Measurements from ENCODE around the gene TBL1XR1. TPM values are rescaled to one million over a fixed set of nuclear protein-coding genes. Genes with fewer than 3 reads are reported as not detected.

TBL1XR1 gene
- total RNA-seq, 1 donor from 2014 or later, result 156 TPM

- H3K9me3 ChIP-seq, result no peaks in the 10 kb centered on the region
- DNase-seq (no peak), ATAC-seq (no peak)
- no peaks in the 10 kb centered on the region for H3K27me3 ChIP-seq
- H3K27ac ChIP-seq, result no peak overlapping the region
- no peaks in the 10 kb centered on the region for H3K36me3 ChIP-seq
- TF ChIP-seq, protein P1, sequence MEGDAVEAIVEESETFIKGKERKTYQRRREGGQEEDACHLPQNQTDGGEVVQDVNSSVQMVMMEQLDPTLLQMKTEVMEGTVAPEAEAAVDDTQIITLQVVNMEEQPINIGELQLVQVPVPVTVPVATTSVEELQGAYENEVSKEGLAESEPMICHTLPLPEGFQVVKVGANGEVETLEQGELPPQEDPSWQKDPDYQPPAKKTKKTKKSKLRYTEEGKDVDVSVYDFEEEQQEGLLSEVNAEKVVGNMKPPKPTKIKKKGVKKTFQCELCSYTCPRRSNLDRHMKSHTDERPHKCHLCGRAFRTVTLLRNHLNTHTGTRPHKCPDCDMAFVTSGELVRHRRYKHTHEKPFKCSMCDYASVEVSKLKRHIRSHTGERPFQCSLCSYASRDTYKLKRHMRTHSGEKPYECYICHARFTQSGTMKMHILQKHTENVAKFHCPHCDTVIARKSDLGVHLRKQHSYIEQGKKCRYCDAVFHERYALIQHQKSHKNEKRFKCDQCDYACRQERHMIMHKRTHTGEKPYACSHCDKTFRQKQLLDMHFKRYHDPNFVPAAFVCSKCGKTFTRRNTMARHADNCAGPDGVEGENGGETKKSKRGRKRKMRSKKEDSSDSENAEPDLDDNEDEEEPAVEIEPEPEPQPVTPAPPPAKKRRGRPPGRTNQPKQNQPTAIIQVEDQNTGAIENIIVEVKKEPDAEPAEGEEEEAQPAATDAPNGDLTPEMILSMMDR (IDR thresholded peaks at IDR 0.05), result no peak
- intact Hi-C loops (cut with DNase I), result no loop called here
- no peak overlapping the region for H3K4me3 ChIP-seq
- H3K4me1 ChIP-seq, result peaks cover 29% of the 10 kb centered on the region
These were observed 71.1 kb downstream of the TBL1XR1 start for GRCh38 chr3:177126015-177126773.

GRCh38 chr3:177124882-177125281, 72.4 kb downstream of the TBL1XR1 start:
- H3K9me3 ChIP-seq, result no peaks in the 10 kb centered on the region
- ATAC-seq (no peak), DNase-seq (no peak)
- no peaks in the 10 kb centered on the region for H3K36me3 ChIP-seq
- no peak overlapping the region for H3K27ac ChIP-seq
- H3K27me3 ChIP-seq, result no peaks in the 10 kb centered on the region
- no peak overlapping the region for H3K4me3 ChIP-seq
- TF ChIP-seq, protein P1 (IDR thresholded peaks at IDR 0.05), result no peak
- intact Hi-C loops (cut with DNase I), result no loop called here
- H3K4me1 ChIP-seq, result peaks cover 32% of the 10 kb centered on the region

- no peaks in the 10 kb centered on the region for H3K9me3 ChIP-seq
- H3K27me3 ChIP-seq, result no peaks in the 10 kb centered on the region
- H3K4me1 ChIP-seq, result peaks cover 32% of the 10 kb centered on the region
- no peaks in the 10 kb centered on the region for H3K36me3 ChIP-seq
- H3K4me3 ChIP-seq, result no peak overlapping the region
- DNase-seq, result no peak
- intact Hi-C loops (cut with DNase I), result no loop called here
- ATAC-seq, result no peak
- H3K27ac ChIP-seq, result no peak overlapping the region
- TF ChIP-seq, protein P1 (IDR thresholded peaks at IDR 0.05), result no peak
These were observed 73.5 kb downstream of the TBL1XR1 start for GRCh38 chr3:177123822-177124221.

DNA sequence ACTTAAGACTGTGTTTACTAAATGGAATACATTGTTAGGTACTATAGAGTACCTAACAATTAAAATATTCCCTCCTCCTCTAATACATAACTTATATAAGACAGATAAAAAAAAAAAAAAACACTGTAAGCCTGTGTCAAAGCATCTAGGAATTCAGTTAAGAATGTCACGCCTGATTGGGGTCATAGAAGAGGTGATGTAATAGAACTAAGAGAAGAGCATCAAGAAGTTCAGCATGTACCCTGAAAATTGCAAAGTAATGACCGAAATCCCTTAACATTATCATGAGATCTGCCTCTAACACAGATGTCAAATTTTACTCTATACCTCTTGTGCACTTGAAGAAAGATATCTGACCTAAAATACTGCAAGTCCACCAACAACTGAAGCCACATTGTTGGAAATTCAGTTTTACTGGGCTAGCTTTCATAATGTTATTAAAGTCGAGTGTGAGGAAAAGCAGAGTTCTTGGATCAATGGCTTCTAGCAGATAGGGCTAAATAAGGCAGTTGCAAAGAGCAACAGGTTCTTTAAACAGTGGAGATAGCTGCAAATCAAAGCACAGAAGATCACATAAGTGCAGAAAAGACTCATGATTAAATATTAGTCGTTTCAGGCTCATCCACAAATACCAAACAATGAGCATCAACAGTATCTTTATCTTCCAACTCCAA, 75.0 kb downstream of the TBL1XR1 start:
- intact Hi-C loops (cut with DNase I), result no loop called here
- TF ChIP-seq, protein P1 (IDR thresholded peaks at IDR 0.05), result no peak
- Histone ChIP-seq H3K27ac (no peak overlapping the region), H3K27me3 (no peaks in the 10 kb centered on the region), H3K4me1 (peaks cover 32% of the 10 kb centered on the region), H3K36me3 (no peaks in the 10 kb centered on the region), H3K4me3 (no peak overlapping the region), H3K9me3 (no peaks in the 10 kb centered on the region)
- ATAC-seq, result no peak
- DNase-seq, result no peak

- ATAC-seq (no peak), DNase-seq (no peak)
- TF ChIP-seq, protein P1 (IDR thresholded peaks at IDR 0.05), result no peak
- peaks cover 16% of the 10 kb centered on the region for H3K4me1 ChIP-seq
- H3K4me3 ChIP-seq, result no peak overlapping the region
- no peaks in the 10 kb centered on the region for H3K27me3 ChIP-seq
- H3K36me3 ChIP-seq, result no peaks in the 10 kb centered on the region
- H3K9me3 ChIP-seq, result no peaks in the 10 kb centered on the region
- intact Hi-C loops (cut with DNase I), result no loop called here
- H3K27ac ChIP-seq, result no peak overlapping the region
These were observed 77.5 kb downstream of the TBL1XR1 start for GRCh38 chr3:177119829-177120228.
